ENCODE data around the gene TMC3.
"Not testable (repeated sequence)": the region's sequence is repeated elsewhere in the genome, so short reads cannot be mapped to it uniquely, and the experiment has no call there.

TMC3 gene

DNA sequence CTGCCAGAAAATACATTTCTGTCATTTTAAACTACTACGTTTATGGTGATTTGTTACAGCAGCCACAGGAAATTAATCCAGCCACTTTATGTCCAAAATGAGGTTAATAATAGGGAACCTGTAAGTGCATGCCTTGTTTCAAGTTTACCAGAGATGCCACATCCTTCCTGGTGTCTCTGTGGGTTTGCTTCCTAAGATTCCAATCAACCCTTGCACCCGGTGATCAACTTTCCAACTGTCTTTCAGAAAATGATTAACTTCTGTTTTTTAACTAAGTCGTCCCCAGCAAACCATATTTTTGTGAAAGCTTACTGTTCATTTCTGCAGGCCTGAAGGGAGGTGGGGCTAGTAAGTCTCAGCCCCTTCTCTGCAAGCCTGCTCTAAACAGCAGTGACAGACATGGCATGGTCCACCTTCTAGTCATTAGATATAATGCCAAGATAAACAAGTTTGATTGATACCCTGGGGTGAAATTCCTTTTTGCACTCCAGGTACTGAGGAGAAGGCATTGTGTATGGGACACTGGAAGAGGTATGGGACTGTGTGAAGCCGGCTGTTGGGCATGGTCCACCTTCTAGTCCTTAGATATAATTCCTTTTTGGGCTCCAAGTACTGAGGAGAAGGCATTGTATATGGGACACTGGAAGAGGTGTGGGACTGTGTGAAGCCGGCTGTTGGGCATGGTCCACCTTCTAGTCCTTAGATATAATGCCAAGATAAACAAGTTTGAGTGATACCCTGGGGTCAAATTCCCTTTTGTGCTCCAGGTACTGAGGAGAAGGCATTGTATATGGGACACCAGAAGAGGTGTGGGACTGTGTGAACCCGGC lies 11.1 kb upstream of the TMC3 start:
- DNase-seq (ENCODE audit: low spot score) (no peak), FAIRE-seq (no peak)

DNA sequence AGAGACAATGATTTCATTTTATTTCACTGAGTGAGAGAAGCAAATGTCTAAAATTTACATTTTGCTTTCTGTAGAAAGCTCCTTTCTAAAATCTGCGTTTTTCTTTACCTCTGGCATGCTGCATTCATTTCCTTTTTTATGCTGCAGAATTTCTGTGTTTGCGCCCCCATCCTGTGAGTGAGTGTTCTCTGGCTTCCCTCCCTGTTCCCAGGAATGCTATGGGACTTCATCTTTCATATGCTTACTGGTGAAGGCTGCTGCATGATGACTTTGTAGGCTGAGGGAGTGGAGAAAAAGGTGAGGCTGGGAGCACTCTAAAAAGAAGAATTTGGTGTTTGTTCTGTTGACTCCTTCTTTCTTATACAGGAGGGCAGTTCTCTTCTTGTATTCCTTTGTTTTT lies 7.7 kb upstream of the TMC3 start:
- no peak for FAIRE-seq
- no peak for DNase-seq (ENCODE audit: low spot score)

DNA sequence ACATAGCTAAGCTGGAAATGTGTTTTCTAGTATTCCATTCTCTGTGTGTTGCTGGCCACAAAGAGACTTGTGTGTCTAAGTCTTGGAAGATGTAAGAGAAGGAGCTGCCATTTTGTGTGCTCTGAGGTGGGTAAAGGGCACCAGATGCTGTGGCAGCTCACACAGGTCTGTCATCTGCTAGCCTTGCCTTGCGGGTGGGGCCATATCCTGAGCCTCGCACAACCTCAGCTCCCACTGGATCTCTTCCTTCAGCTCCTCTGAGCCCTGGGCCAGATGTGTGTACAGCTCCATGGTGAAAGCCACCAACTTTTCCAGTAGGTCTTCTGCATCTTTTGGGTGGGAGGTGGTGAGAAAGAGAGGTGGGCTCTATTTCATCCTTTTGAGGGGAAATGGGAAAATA lies 6.7 kb upstream of the TMC3 start:
- DNase-seq (ENCODE audit: low spot score) (no peak), FAIRE-seq (no peak)

DNA sequence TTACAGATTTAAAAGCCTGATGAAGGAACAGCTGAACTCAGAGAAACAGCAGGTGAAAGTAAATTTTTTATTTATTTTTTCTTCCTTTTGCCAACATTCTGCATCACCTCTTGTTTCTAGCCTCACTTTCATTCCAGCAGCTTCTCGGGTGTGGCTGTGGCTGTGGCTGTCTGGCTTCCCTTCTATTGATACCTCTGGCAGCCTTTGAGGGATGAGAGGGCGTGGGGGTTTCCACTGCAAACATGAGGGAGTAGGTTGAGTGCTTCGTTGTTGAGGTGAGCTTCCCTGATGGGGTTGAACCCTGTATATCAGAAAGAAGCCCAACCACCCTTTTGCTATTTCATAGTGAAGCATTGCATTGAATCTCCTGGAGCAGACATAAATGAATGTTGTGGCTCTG lies 6.2 kb upstream of the TMC3 start:
- no peak for DNase-seq (ENCODE audit: low spot score)
- FAIRE-seq: no peak

DNA sequence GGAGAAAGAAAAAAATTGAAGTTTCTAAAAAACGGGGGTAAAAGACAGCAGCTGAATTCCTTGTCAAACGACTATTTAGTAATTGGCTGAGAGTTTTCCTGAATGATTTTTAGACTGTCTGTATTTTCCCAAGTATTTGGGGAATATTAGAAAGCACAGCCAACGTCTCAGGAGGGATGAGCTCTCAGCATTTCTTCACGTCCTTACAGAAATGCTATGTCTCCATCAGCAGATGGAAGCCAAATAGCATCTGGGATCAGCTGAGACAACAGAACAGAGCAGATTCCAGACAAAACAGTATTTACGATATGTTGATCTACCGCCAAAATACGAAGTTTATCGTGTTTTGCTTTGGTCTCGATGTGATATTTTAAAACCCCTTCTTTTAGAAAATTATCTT lies 5.3 kb upstream of the TMC3 start:
- no peak for FAIRE-seq
- DNase-seq (ENCODE audit: low spot score): no peak

DNA sequence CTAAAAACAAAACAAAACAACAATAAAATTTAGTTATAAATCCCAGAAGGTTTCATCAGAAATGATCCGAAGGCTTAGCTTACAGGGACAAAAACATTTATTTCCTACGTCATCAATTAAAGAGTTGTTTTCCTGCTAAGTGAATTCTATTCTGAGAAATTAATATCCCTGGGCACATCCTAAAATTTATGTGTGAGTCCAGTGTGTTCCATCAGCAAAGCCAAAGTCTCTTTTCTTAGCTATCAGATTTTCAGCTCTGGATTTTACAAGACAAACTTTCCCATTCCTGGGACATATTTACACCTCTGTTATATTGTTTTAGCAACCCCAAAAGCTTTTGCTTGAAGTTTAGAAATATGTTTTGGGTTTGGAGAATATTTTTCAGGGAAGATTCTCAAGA lies 4.4 kb upstream of the TMC3 start:
- no peak for FAIRE-seq
- no peak for DNase-seq (ENCODE audit: low spot score)

DNA sequence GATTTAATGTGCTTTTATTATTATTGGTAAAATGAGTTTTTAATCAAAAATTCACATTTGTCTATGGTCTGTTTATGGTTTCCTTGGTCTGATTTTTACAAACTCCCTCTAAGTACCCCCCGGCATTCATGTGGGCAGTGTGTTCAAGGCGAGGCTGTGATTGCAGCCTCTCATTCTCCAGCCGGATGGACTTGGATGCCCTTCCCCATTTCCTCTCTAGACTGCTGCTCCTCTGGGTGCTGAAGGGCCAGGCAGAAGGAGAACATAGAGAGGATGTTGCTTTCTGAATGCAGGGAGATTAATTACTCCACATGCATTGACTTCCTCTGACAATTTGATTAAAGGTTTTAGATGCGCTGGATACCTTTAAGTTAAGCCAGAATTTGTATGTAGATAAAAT lies 3.9 kb upstream of the TMC3 start:
- FAIRE-seq (no peak), DNase-seq (ENCODE audit: low spot score) (no peak)

DNA sequence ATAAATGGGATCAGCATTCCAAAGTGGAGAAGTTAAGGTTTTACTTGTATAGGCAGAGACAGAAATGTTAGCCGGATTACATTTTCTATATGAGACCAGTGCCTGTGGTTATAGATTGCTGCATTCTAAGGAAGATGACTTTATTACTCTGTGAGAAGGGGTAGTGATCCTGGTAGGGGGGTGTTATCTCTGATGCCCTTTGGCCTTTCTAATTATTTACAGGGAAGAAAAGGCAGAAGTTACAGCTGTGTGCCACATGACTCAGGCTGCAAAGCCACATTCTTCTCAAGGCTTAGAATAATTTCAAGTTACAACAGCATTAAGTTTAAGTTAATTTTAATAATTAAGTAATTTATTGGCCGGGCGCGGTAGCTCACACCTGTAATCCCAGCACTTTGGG lies 2.2 kb upstream of the TMC3 start:
- FAIRE-seq (no peak), DNase-seq (ENCODE audit: low spot score) (no peak)

DNA sequence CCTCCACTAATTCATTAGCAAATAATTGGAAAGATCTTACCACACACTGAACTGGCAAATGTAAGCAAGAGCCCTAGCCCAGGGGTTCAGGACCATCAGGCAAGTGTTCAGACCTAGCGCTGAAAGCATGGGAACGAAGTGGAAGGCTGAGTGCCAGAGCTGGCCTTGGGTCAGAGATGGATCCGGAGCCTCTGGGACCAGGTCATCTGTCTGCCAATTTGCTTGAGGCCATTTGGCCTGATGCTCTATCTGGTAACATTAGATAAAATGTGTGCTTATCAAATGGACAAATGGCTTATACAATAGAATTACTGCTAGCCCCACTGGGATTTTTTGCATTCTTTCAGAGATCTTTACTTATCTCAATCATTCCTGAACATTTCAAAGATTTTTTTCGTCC lies 1.4 kb upstream of the TMC3 start:
- FAIRE-seq (no peak), DNase-seq (ENCODE audit: low spot score) (no peak)

DNA sequence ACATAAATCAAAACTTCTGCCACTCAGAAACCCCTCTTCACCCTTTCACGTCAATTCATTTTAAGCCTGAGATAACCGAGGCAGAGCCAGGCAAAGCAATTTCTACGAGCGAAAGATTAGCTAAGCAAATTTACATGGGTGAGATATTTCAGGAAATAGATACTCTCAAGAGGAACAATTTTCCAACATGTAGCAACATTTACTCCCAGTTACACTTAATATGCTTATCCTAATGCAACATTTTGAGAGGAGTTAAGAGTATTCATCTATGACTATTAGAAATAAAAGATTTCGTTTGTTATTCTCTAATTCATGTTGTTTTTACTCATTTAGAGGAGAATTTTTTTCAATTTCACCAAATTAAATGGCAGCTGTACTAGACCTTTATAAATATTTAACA lies 837 bp downstream of the TMC3 start:
- DNase-seq (ENCODE audit: low spot score): no peak
- FAIRE-seq: no peak

DNA sequence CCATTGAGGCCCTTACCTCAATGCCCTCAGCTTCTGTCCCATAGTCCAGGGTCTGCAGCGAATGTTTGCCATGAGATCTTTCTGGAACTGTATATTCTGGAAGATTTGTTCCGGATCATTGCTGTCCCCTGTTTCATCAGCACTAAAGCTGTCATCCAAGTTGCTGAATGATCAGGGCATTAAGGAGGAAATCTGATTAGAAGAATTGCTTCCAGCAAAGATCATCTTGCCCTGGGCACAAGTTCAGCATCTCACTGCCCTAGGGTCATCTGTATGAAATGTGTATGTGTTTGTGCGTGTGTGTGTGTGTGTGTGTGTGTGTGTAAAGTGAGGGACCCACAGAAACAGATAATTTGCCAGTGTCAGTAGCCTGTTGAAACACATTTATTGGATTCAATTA lies 1.4 kb downstream of the TMC3 start:
- FAIRE-seq: no peak
- no peak for DNase-seq (ENCODE audit: low spot score)

DNA sequence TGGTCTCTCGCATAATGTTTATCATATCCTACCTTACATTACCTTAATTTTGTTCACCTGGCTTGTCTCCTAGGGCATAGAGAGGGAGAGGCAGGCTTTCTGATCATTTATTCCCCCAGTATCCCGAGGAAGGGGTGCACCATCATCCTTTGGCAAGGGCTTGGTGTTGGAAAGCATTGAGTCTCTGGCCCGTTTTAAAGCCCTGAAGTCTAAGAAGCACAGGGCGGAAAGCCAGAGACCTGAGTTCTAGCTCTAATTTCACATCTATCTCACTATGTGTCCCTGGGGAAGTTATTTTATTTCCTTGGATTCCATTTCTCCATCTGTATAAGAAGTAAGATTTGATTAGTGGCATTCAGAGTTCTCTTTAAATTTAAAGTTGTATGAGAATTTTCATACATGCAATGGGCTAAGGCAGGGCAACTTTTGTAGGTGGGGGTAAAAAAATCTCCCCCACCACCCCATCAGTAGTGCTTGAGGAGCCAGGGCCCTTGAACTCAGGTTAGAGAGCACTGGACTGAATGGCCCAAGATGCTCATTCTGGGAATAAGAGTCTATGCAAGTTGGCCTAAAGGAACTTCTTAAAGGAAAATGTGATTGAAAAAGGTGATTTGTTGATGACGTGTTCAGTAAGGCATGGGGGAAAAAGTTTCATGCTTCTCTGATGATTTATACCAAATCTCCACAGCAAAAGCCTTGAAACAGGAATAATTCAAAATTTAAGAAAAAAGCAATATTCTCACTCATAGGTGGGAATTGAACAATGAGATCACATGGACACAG lies 10.1 kb downstream of the TMC3 start:
- DNase-seq (ENCODE audit: low spot score): no peak
- no peak for FAIRE-seq

DNA sequence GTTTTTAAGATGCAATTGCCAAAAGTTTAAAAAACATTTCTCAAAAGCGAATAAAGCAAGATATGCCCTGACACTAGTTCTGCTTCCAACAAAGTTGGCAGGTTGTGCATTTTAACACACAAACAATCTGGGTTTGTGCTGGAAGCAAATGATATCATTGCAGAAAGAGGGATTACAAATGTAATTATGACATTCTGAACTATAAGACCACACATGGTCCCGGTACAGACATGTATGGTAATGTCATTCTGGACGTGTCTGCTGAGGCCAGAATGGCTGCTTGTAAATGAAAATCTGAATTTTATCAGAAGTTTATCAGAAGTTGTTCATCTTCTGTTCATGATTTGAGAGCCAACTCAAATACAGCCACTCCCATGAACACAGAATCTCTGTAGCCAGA lies 10.7 kb downstream of the TMC3 start:
- FAIRE-seq: no peak

DNA sequence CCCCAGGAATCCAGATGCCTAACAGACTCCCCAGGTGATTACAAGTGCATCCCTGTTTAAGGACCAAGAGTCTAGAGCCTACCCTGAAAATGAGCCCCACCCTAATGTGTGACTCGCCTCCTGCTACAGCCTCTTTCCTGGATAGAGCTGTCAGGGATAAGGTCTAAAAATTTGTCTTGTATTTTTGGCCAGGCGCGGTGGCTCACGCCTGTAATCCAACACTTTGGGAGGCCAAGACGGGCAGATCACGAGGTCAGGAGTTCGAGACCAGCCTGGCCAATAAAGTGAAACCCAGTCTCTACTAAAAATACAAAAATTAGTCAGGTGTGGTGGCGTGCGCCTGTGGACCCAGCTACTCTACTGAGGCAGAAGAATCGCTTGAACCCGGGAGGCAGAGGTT lies 11.2 kb downstream of the TMC3 start:
- no peak for FAIRE-seq
- DNase-seq (ENCODE audit: low spot score): no peak

More for the DNA sequence above, 10.7 kb downstream of the TMC3 start:
- no peak for DNase-seq (ENCODE audit: low spot score)

DNA sequence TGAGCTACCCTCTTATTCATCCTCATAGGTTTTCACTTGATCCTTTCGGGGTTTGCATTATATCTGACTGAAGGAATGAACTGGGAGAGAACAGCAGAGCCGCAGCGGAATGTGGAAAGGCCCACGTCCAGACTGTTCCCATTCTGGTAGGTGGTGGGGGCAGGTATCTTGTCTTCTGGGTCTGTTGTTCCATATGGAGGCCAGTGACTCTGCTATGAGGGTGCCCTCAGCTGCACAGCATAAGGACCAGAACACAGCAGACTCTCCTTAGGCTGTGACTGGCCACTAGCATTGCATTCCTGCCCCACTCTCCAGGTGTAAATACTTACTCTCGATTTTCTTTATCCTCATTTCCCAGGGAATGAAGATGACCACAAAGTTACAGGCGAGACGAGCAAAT lies 12.1 kb downstream of the TMC3 start:
- no peak for FAIRE-seq

DNA sequence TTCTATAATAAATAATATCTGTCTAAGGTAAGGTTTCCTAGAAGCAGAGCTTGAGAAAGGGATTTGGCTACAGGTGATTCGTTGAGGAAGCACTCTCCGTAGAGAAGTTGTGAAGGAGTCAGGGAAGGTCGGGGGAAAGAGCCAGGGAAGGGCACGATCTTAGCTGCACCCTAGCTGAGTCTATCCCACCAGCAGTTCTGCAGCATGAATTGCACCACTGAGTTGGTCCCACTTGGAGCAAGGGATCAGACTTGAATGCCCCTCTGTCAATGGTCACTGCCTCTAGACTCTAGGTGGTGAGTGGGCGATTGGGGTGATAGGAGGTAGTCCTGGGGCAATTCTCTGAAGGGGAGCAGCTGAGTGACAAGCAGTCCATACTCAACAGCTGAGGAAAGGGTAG lies 13.5 kb downstream of the TMC3 start:
- DNase-seq (ENCODE audit: low spot score) (no peak), FAIRE-seq (no peak)

More for the DNA sequence above, 12.1 kb downstream of the TMC3 start:
- DNase-seq (ENCODE audit: low spot score): no peak

DNA sequence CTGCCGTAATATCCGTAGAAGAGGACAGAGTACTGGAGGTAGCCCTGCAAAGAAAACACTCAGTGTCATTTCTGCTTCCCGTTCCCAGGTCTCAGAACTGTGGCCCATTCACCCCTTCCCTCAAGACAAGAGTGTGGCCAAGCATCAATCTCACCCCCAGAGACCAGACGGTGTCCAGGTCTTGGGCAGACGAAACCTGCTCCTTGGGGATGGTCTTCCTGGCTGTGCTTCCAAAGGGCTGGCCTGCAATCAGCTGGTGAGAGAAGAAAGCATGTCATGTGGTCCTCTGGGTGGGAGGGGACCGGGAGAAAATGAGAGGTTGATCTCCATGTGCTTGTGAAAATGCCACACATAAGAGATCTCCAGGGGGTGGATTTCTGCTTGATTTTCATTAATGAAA lies 15.8 kb downstream of the TMC3 start:
- DNase-seq (ENCODE audit: low spot score): no peak
- no peak for FAIRE-seq

DNA sequence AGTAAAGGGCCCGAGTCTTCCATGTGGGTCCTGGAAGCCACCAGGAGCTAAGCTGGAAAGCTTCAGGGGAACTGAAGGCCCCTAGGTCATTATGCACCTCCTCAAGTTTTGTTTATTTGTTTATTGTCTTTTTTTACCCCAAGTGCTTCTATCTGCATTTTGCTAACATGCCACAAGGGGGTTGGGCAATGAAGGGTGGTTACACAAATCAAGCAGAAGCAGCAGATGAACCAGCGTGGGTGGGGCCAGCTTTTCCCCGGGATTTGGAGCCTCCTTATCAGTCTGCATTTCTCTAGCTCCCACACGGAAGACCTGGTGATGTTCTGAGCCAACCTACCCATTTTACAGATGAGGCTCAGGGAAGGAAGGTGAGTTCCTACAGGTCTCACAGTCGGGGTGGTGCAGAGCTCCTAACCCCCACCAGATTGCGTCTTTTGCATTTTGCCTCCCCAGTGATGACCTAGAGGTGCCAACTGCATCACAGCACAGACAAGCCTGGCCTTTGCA lies 16.8 kb downstream of the TMC3 start:
- DNase-seq (ENCODE audit: low spot score) (no peak), FAIRE-seq (no peak)

DNA sequence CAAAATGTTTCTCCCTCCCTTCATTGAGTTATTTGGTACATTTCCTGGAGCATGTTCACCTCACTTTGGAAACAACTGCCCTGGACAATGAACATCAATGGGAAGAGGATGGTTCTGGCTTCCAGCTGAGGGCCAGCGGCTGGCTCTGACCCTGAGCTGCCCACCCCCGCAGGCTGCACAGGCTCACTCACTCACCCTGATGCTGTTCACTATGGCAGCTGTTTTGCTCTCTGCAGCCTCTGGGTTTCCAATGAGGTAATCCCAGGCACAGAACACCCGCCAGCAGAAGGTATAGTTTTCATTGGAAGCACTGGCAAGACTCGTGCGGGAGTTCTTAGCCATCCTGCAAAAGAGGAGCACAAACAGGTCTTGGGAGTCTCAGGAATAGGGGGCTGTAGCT lies 17.8 kb downstream of the TMC3 start:
- no peak for FAIRE-seq
- DNase-seq (ENCODE audit: low spot score): no peak

DNA sequence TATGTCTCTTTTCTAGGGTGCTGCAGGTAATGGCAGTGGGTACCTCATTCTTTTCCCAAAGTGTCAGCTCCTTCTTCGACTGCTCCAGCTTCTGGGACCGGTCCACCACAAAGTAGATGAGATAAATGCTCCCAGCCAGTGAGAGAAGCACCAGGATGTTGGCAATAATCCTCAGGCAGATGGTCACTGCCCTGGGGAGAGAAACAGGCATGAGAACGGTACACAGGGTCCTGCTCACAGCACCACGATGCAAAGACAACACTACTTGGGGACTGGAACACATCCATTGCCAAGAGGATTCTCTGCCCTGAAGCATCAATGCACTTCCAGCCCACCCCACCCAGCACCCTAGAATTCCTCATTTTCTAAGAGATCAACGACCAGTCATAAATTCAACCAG lies 22.4 kb downstream of the TMC3 start:
- FAIRE-seq (no peak), DNase-seq (ENCODE audit: low spot score) (no peak)

DNA sequence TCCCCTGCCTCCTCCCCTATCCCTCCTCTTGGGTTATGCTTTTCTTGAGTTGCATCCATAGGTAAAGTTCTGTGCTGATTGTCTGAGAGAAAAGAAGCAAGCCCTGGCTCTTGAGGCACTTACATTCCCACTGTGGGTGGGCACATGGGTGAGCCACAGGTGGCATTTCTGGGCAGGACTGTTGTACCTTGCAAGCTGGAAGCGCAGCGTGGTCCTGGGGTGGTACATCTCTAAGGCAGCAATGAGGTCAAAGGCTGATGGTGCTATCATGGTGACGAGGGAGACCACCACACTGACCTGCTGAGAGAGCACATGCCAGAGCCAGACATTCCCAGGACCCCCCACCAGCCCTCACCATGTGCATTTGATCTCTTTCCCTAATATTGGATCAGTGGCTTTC lies 24.7 kb downstream of the TMC3 start:
- FAIRE-seq (no peak), DNase-seq (ENCODE audit: low spot score) (no peak)

DNA sequence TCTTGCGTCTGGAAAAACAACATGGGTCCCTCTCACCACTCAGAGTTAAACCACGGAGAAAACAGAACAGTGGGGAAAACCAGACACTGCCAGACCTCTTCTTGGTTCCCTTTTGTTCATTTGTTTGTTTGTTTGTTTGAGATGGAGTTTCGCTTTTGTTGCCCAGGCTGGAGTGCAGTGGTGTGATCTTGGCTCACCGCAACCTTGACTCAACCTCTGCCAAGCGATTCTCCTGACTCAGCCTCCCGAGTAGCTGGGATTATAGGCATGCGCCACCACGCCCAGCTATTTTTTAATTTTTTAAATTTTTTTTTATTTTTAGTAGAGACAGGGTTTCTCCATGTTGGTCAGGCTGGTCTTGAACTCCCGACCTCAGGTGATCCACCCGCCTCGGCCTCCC lies 25.3 kb downstream of the TMC3 start:
- FAIRE-seq; DNase-seq (ENCODE audit: low spot score): not testable (repeated sequence)

DNA sequence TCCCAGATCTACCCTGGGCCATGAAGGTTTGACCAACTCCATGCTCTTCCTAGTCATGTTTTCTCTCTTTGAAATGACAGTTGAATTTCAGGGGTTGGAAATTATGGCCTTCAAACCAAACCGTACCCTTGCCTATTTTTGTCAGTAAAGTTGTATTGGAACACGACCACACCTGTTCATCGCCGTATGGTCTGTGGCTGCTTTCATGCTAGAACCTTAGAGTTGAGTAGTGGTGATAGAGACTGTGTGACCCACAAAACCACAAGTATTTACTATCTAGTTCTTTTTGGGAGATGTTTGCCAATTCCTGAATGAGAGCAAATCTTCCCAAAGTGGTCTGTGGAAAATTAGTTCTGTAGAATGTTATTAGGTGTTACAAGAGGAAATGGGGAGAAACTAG lies 26.1 kb downstream of the TMC3 start:
- DNase-seq (ENCODE audit: low spot score): no peak
- no peak for FAIRE-seq
